Limb (tissue), 2 donors: ENCODE measurements around the gene RPTOR.
"Not testable (repeated sequence)": the region's sequence is repeated elsewhere in the genome, so short reads cannot be mapped to it uniquely, and the experiment has no call there.

Source experiments
- DNase-seq, 2 donors: peaks; one replicate each; pipeline ENCODE4 v3.0.0-alpha.2; 2016; ENCODE audit errors: extremely low spot score in 2 of 2

The RPTOR gene

DNA sequence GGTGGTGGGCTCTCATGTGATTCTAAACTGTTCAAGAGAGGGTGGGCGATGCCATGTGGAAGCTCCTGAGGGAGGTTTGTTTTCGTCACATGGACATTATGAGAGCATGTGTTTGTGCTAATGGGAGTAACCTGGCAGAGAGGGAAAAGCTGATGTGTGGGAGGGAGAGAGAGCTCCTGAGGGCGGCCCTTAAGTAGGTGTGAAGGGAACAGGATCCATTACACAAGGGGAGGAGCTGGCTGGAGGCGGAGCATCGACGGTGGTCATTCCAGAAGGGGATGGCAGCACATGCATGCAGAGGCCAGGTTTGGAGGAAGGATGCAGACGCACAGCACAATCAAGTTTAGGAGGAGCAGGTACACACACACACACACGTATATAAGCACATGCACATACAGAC lies 197.5 kb downstream of the RPTOR start:
- DNase-seq: no peak

DNA sequence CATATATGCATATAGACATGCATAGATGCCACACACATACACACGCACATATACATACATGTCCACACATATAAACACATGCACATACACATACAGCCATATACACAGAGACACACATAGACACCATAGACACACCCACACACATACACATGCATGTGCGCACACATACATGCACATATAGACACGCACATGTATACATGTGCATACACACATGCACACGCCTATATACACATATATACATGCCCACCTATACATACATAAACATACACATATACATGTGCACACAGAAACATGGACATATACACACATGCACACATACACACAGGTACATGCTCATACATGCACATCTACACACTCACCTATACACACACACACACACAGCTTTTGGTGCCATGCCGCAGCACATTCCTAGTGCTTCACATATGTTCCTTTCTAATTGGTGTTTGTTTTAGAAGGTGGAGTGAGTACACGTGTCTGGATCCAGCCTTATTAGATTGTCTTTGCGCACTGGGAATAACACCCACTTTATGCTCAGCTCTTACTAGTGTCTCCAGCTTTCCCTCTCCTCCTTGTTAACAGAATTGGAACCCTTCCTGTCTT lies 198.0 kb downstream of the RPTOR start:
- DNase-seq: no peak

DNA sequence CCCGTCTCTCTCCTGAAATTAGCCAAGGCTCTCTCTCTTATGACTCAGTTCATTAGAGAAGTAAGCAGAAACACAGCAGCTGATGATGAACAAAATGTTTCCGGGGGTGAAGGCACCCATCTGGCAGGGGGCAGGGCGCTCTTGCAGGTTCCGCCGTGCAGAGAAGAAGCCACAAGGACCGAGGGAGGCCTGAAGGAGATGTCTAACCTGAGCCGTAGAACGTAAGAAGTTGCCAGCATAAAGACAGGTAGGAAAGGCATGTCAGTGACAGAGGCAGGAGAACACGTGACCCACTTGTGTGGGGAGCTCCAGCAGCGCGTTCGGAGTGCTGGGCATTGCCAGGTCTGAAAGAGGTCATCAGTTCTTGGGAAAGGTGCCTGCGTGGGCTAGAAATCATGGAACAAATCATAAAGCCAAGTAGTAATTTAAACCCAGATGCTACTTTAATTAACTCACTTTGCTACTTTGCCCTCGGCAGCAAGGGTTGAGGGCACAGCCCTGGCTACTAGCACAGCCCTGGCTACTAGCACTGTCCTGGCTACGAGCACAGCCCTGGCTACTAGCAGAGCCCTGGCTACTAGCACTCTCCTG lies 198.6 kb downstream of the RPTOR start:
- DNase-seq: no peak

- not testable (repeated sequence) for DNase-seq
Observed at GRCh38 chr17:80743973-80744372, 199.3 kb downstream of the RPTOR start.

GRCh38 chr17:80744725-80745124 lies 200.1 kb downstream of the RPTOR start:
- not testable (repeated sequence) for DNase-seq

DNA sequence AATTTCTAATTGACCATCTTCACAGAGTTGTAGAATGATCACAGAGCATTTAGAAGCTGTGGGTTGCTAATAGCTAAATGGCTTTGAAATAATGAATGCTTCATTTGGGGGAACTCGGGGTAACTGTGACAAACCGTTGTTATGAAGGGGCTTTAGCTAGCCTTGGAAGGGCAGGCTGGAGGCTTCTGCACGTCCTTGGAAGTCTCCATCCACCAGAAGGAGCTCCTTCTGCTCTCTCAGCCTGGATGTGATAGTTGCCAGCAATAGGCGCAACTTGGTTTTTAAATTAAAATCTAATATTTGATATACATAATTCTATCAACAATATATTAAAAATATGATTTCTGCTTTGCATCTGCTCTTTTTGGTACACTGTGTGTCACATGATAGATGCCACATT lies 200.5 kb downstream of the RPTOR start:
- no peak for DNase-seq

DNA sequence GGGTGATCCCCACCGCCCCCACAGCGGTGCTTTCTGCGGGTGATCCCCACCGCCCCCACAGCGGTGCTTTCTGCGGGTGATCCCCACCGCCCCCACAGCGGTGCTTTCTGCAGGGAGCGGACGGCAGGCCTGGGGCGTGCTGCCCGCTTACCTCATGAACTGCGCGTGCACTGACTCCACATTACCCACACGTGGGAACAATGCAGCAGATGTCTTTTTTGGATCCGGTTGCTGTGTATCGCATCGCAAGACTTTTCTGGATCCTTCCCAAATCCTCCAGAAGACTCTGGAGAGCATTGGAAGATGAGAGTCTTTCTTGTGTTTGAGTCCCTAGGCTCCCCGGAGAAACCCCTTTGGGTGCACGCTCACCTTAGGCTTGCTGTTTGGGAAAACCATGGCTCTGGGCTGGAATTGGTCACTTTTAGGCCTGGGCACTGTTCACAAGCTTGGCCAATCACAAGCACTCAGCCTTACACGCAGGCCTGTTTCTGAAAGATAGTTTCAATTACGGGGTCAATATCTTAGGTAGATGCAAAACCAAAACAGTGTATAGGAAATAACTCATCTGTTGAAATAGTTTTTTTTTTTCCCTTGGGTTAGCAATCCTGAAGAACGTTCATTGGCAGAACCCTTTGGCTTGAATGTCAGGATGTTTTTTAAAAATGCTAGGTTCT lies 201.8 kb downstream of the RPTOR start:
- DNase-seq: no peak

- no peak for DNase-seq
Observed at GRCh38 chr17:80747469-80747868, 202.8 kb downstream of the RPTOR start.

DNA sequence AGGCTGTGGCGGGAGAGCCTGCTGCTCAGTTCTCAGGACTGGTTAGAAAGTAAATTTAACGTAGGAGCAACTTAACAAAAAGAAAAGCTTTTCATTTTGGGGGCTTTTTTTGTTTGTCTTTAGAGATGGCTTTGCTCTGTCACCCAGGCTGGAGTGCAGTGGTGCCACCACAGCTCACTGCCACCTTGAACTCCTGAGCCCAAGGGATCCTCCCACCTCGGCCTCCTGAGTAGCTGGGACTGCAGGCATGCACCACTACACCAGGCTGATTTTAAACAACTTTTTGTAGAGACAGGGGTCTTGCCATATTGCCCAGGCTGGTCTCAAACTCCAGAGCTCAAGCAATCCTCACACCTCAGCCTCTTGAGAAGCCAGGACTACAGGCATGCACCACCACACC lies 205.0 kb downstream of the RPTOR start:
- DNase-seq: no peak

GRCh38 chr17:80750263-80750662 lies 205.6 kb downstream of the RPTOR start:
- no peak for DNase-seq

DNA sequence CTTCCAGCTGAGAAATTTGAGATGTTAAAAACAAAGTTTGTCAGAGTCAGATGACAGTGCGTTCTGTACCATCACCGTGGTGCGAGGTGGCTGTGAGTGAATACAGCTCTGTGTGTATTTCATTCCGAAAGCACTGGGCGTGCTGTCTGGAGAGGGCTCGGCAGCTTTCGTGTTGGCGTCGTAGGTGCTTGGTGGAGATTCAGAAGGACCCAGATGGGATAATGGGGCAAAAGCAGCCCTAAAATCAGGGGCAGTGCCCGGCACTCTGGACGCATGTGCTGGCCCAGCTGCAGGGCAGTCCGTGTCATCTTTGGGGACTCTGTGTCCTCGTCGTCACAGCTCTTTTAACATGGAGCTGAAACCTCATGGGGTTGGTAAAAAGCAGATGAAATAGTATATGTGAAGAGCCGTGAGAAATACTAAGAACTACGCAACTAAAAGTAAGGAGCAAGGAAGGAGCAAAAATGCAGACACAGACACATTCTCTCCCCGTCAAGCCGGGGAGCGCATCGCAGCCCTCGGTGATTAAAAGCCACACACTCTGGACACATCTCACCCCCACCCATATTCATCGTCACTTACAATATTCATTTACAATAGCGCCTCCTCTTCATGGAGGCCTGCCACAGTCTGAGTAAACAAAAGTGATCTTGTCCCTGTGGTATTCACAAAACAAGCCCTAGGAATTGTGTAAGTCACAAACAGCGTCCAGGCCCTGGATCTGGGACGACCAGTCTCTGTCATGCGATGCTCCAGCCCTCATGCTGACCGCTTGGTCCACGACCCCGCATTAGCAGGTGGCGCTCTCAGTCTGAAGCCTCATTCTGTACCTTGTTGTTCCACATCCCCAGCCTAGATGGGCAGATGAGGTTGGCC lies 206.7 kb downstream of the RPTOR start:
- DNase-seq: no peak

DNA sequence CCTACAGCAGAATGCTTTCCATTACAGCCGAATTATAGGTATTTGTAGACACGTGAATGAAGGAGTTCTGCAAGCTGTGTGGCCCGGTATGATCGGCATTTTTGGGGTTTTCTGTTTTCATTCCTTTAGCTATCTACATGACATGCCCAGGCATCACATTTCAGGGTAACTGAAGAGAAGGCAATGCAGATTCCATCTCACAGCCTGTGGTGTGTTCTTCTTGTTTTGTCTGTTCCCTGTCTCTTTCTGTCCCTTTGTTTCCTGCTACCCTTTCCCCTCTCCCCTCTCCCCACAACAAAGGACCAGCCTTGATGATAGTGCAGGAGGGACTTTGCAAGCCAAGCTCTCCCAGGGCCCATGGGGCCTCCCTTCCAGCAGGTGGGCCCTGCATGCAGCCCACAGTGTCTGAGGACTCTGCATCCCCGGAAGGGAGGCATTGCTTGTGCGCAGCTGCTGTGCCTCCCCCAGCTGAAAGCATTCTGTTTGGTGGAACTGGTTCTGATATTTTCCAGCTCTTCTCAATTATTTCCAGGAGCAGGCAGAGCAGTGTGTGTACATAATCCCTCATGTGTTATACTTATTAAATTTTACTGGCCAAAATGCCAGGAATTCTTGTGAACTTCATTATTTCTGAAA lies 207.4 kb downstream of the RPTOR start:
- no peak for DNase-seq

DNA sequence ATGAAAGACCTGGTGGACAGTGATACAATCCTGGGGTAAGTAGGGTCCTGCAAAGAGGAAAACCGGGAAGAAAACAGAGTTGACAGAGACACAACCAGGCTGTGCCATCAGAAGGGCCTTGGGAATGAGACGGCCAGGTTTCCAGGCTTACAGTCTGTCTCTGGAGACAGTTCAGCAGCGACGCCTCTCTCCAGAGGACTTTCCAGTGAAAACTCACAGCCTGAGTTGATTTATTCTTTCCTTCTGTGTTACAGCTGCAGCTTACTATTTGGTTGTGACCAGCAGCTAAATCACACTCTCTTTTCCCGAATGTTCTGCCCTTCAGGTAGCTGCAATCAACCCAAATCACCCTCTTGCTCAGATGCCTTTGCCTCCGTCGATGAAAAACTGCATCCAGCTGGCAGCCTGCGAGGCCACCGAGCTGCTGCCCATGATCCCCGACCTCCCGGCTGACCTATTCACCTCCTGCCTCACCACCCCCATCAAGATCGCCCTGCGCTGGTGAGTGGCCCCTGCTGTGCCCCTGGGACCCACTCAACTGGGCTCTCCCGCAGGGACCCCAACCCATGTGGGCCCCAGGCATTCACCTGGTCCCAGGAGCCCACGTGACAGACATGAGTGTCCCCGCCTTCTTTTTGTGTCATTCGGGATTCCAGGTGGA lies 209.2 kb downstream of the RPTOR start:
- no peak for DNase-seq

DNA sequence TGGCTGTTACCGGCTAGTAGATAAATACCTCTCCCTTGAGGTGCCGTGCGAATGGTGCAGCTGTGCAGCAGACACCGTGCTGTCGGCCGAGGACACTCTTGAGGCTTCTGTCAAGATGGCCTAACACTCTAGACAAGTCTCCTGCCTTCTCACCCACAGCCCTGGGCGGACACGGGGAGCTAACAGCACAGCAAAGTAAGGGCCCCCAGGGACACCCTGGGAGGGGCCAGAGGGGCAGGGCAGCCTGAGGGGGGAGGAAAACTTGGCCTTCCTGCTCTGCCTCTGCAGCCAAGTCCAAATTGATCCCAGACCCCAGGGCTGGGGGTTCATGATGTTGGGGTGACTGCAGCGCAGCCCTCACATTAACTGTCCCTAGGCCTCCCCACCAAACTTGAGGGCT lies 210.2 kb downstream of the RPTOR start:
- no peak for DNase-seq

GRCh38 chr17:80755650-80756405 lies 211.2 kb downstream of the RPTOR start:
- no peak for DNase-seq

DNA sequence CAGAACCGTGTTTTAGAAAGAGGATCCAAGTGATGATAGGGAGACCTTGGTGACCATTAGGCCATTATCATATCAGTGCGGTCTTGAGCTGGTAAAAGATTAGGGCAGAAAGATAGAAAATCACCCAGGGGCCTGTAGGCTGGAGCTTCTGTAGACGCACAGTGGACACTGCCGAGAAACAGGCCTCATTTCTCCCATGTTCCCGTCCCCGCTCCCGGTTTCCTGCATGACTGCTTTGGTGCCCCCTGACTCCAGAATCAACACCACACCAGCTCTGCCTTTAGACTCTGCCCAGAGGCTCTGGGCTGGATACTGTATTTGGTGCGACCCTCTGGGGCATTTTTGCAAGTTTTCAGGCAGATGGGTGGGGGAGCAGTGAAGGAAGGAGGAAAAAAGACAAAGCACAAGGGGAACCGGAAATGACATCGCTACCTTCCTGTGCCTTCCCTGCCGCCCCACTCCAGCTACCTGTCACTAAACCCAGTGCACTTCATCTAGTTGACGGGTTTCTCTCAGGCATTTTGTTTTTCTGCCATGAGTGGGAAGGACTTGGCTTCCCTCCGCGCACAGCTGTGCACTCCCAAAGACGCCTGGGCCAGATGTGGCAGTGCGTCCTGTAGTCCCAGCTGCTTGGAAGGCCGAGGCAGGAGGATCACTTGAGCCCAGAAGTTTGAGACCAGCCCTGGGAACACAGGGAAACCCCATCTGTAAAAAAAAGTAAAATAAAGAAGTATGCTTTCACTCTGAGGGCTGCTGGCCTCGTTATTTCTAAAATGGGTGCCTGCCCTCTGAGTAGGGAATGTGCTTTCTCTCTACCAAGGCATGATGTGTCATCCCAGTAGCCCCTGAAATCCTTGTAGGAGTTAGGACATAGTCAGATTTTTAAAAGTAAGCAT lies 214.1 kb downstream of the RPTOR start:
- DNase-seq: peak in 1 of 2 donors; percentile 13

DNA sequence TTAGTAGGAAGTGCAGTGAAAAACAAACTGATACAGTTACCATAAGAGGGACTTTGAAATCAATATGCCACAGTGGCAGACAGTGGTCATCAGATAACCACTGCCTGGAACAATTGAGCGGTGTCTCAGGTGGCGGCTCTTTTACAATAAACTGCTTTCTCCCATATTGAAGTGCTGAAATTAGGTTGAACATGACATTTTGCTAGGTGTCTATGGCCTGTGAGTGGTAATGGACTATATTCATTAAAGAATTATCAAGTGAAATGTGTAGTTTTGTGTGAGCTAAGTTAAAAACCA lies 214.7 kb downstream of the RPTOR start:
- DNase-seq: no peak

DNA sequence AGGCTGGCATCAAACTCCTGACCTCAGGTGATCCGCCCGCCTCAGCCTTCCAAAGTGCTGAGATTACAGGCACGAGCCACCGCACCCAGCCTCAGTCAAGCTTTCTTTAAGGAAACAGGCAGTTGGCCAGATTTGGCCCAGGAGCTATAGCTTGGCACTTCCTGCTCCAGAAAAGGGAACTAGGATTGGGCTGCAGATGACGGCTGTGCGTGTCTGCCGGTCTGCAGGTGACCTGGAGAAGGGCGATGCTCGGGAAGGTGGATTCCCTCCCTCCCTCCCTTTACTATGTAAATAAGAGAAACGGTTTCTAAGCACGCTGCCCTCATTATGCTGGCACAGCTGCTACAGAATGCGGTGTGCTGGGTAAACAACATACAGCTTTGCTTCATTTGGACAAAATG lies 215.9 kb downstream of the RPTOR start:
- DNase-seq: no peak

DNA sequence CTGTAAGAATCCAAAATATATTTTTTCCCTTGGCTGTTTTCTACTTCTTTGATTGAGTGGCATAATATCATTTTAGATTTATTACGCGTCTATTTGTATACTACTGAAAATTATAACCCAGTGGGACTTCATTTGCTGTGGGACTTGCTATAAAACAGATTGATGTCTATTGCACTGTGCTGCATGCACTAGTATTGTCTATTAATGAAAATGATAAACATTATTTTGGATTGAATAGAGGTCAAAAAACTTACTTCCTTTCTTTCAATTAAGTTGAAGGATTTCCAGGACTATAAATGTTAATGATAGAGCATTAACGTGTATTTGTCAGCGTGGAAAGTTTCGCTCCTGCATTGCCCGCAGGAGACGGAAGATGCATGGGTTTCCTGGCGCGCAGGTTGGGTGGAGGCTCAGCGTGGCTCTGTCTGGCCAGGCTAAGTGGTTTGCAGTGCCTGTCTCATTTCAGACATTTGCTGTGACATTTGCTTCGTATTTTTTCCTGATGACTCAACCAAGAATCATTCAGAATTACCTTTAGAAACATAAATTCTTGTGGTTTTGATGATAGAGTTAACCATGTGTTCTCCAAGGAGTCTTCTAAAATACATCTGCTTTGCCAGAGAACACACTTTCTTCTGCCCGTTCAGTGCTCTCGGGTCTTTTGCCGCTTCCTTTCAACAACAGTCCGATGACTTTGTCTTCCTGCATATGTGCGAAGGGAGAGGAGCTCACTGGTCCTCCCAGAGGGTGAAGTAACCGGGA lies 216.7 kb downstream of the RPTOR start:
- no peak for DNase-seq
